Inflammatory macrophage treated with lipopolysaccharide for 4 hours (primary cell): ENCODE data around the gene TRDN.
"Not testable (repeated sequence)": the region's sequence is repeated elsewhere in the genome, so short reads cannot be mapped to it uniquely, and the experiment has no call there.

Source experiments
- DNase-seq: peaks from one replicate; pipeline ENCODE4 v3.0.0-alpha.2; 2020

TRDN gene

GRCh38 chr6:123497025-123497424, 139.7 kb downstream of the TRDN start:
- no peak for DNase-seq

- DNase-seq: no peak
Observed at GRCh38 chr6:123489589-123489988, 147.2 kb downstream of the TRDN start.

- DNase-seq: no peak
Observed at GRCh38 chr6:123480986-123481385, 155.8 kb downstream of the TRDN start.

- not testable (repeated sequence) for DNase-seq
Observed at GRCh38 chr6:123472025-123472702, 164.6 kb downstream of the TRDN start.

GRCh38 chr6:123467392-123467791, 169.4 kb downstream of the TRDN start:
- DNase-seq: no peak

- no peak for DNase-seq
Observed at GRCh38 chr6:123462152-123462551, 174.6 kb downstream of the TRDN start.

- no peak for DNase-seq
Observed at GRCh38 chr6:123458218-123458617, 178.5 kb downstream of the TRDN start.

- DNase-seq: no peak
Observed at GRCh38 chr6:123456836-123457235, 179.9 kb downstream of the TRDN start.

- no peak for DNase-seq
Observed at GRCh38 chr6:123454448-123454847, 182.3 kb downstream of the TRDN start.

- not testable (repeated sequence) for DNase-seq
Observed at GRCh38 chr6:123453071-123453470, 183.7 kb downstream of the TRDN start.

- no peak for DNase-seq
Observed at GRCh38 chr6:123448306-123448884, 188.4 kb downstream of the TRDN start.

GRCh38 chr6:123447315-123447937, 189.3 kb downstream of the TRDN start:
- DNase-seq: no peak

- DNase-seq: no peak
Observed at GRCh38 chr6:123439371-123439770, 197.4 kb downstream of the TRDN start.

GRCh38 chr6:123434186-123434585, 202.6 kb downstream of the TRDN start:
- no peak for DNase-seq

- no peak for DNase-seq
Observed at GRCh38 chr6:123430970-123431369, 205.8 kb downstream of the TRDN start.

- DNase-seq: no peak
Observed at GRCh38 chr6:123427008-123427407, 209.7 kb downstream of the TRDN start.

GRCh38 chr6:123423130-123423529, 213.6 kb downstream of the TRDN start:
- no peak for DNase-seq

- no peak for DNase-seq
Observed at GRCh38 chr6:123420512-123420911, 216.2 kb downstream of the TRDN start.

GRCh38 chr6:123418071-123418470, 218.7 kb downstream of the TRDN start:
- DNase-seq: no peak

- DNase-seq: no peak
Observed at GRCh38 chr6:123417535-123417934, 219.2 kb downstream of the TRDN start.

- DNase-seq: peak; percentile 48
Observed at GRCh38 chr6:123415844-123416468, 220.8 kb downstream of the TRDN start.

GRCh38 chr6:123404975-123405374, 231.8 kb downstream of the TRDN start:
- no peak for DNase-seq

- DNase-seq: no peak
Observed at GRCh38 chr6:123402052-123402451, 234.7 kb downstream of the TRDN start.

GRCh38 chr6:123398072-123398471, 238.7 kb downstream of the TRDN start:
- DNase-seq: no peak
